Mesothelial cell of epicardium (in vitro differentiated cells): ENCODE results near the gene SERPINA5. TPM values are rescaled to one million over a fixed set of nuclear protein-coding genes. Genes with fewer than 3 reads are reported as not detected.

Source experiments
- DNase-seq, 2 experiments: peaks; one replicate each; pipeline ENCODE4 v3.0.0; 2021; ENCODE audit warnings: low spot score in 2 of 2; ENCODE audit not compliant: unreplicated experiment in 2 of 2
- H3K27ac Mint-ChIP-seq: 2 replicates; pipeline ENCODE4 v1.8.0; 2021; ENCODE audit warnings: mixed read lengths
- H3K27me3 Mint-ChIP-seq: 2 replicates; pipeline ENCODE4 v1.8.0; 2021; ENCODE audit warnings: low read depth, mixed read lengths
- H3K36me3 Mint-ChIP-seq: 2 replicates; pipeline ENCODE4 v1.8.0; 2021; ENCODE audit warnings: mixed read lengths
- H3K4me1 Mint-ChIP-seq: 2 replicates; pipeline ENCODE4 v1.8.0; 2021; ENCODE audit warnings: mixed read lengths
- H3K4me3 Mint-ChIP-seq: 2 replicates; pipeline ENCODE4 v1.8.0; 2021; ENCODE audit warnings: mild to moderate bottlenecking, moderate library complexity, mixed read lengths
- H3K9me3 Mint-ChIP-seq: 2 replicates; pipeline ENCODE4 v1.8.0; 2021; ENCODE audit warnings: mixed read lengths
- total RNA-seq: library from RNA; stranded (reverse); gene quantifications from 3 replicates; pipeline ENCODE4 v1.2.1, GENCODE V29; 2021
- TF ChIP-seq, protein P1 (sequence below): fragments of 200-600 bp; sonication (generic); IDR thresholded peaks from one replicate; pipeline ENCODE4 v1.5.0; 2021; ENCODE audit warnings: antibody characterized with exemption; ENCODE audit not compliant: unreplicated experiment

The SERPINA5 gene
- total RNA-seq, 1 donor from 2014 or later = 0.16 TPM

DNA sequence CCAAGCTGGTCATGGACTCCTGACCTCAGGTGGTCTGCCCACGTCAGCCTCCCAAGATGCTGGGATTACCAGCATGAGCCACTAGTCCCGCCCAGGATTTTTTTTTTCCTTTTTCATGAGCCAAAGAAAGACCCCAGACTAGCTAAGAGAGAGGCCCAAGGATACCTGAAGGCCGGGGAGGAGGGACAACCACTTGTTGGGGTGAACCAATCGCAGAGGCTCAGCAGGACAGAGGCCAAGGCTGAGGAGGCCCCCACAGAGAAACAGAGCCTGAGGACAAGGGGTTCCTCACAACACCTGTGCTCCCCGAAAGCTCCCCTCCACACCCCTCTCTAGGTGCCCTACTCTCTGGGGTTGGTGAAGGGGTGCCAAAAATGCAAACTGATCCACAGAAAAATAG lies 30.0 kb downstream of the SERPINA5 start:
- Mint-ChIP-seq H3K4me3 (no peak overlapping the region), H3K36me3 (no peaks in the 10 kb centered on the region), H3K9me3 (peaks cover 10% of the 10 kb centered on the region), H3K27me3 (peaks cover 3% of the 10 kb centered on the region), H3K4me1 (no peaks in the 10 kb centered on the region), H3K27ac (no peak overlapping the region)
- TF ChIP-seq, protein P1, sequence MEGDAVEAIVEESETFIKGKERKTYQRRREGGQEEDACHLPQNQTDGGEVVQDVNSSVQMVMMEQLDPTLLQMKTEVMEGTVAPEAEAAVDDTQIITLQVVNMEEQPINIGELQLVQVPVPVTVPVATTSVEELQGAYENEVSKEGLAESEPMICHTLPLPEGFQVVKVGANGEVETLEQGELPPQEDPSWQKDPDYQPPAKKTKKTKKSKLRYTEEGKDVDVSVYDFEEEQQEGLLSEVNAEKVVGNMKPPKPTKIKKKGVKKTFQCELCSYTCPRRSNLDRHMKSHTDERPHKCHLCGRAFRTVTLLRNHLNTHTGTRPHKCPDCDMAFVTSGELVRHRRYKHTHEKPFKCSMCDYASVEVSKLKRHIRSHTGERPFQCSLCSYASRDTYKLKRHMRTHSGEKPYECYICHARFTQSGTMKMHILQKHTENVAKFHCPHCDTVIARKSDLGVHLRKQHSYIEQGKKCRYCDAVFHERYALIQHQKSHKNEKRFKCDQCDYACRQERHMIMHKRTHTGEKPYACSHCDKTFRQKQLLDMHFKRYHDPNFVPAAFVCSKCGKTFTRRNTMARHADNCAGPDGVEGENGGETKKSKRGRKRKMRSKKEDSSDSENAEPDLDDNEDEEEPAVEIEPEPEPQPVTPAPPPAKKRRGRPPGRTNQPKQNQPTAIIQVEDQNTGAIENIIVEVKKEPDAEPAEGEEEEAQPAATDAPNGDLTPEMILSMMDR = no peak
- no peak for DNase-seq

DNA sequence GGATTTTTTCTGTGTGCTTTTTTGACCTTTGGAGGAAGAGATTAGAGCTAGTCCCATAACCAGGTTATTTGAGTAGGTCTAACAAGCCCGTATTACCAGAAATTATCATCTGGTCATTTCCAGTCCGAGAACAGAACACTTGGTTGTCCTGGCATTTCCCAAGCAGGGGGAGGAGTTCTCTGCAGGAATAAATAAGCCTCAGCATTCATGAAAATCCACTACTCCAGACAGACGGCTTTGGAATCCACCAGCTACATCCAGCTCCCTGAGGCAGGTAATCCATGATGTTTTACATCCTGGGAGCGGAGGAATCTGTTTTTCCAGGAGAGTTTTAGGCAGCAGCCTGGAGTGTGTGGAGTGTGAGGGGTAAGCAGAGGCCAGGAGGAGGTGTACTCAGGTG lies 30.9 kb downstream of the SERPINA5 start, which contains the start of gene SERPINA3:
Gene SERPINA3, plus strand, starts transcription at position 218 of the 400 bp plus-strand sequence. CDS start 2,051 bp downstream, outside the sequence.
- DNase-seq = no peak
- Mint-ChIP-seq H3K4me3 (no peak within 1 kb of the TSS), H3K27ac (no peak within 1 kb of the TSS), H3K9me3 (peaks cover 20% of the 10 kb centered on the region), H3K36me3 (peaks cover under 1% of the 10 kb centered on the region), H3K27me3 (peaks cover 3% of the 10 kb centered on the region), H3K4me1 (no peaks in the 10 kb centered on the region)
- TF ChIP-seq, protein P1 = no peak

DNA sequence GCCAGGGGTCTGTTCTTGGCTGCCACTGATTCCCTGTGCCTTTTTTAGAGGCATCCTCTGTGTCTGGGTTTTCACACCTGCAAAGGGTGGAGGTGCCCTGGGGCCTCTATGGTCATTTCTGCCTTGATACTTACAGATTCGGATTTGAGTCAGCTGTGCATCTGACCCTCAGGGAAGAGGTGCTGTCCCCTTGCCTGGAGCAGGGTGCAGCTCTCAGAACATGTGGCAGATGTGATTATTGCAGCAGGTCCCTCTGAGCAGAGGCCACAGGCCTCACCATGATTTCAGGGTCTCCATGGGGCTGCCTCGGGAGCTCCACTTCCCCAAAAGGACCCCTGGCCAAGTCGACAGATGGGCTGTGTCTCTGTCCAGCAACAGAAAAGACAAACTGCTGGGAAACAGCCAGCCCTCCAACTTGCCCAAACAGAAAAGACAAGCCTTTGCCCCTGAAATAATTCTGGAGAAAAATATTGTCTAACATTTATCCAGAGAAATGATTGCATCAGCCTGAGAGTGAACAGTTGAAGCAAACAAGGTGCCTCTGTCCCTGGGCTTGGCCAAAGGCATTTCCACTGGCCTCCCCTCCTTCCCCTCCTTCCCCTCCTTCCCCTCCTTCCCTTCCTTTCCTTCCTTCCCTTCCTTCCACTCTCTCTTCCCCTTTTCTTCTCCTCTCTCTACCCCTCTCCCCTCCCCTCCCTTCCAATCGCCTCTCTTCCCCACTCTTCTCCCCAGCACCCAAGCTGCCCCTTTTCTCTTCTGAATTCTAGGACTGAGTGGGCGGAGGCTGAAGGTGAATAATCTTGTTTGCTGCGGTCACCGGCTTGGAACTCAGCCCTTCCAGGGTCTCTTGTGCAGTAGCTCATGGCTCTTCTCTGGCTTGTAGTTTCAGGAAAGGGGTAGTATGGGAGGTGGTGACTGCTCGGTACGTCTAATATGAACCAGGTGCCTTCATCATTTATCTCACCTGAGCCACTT lies 31.6 kb downstream of the SERPINA5 start:
- Mint-ChIP-seq H3K27ac (no peak overlapping the region), H3K4me1 (no peaks in the 10 kb centered on the region), H3K9me3 (peaks cover 27% of the 10 kb centered on the region), H3K36me3 (peaks cover 3% of the 10 kb centered on the region), H3K27me3 (peaks cover 2% of the 10 kb centered on the region), H3K4me3 (no peak overlapping the region)
- TF ChIP-seq, protein P1 = no peak
- no peak for DNase-seq

DNA sequence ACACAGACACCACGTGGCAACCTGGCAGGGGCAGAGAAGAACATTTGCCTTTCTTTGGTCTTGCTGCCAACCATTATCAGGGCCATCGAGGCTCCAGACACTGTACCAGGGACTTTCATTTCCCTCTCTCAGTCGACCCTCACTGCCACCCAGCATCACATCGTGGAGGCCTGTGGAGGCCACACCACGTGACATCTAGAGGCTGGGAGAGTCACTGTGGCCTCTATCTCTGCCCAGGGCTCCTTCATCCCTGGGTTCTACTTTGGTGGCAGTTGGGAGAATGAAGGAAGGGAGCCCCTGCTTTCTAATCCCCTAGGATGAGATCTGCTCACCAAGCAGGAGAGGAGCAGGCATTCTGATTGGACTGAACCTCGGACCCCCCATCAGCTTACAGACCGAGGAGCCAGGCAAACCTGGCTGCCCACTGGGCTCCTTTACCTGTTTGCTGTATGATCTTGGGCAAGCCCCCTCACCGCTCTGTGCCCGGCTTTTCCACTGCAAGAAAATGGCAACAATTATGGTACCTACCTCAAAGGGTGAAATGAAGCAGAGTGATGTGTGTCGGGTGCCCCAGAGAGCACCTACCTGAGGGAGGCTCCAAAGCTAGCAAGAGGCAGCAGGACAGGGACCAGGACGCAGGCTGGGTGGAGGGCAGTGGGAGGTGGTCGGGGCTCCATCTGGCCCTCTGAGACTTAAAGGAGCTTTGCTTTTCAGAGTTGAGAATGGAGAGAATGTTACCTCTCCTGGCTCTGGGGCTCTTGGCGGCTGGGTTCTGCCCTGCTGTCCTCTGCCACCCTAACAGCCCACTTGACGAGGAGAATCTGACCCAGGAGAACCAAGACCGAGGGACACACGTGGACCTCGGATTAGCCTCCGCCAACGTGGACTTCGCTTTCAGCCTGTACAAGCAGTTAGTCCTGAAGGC lies 32.8 kb downstream of the SERPINA5 start:
- Mint-ChIP-seq H3K36me3 (peaks cover 8% of the 10 kb centered on the region), H3K27ac (no peak overlapping the region), H3K27me3 (peaks cover 1% of the 10 kb centered on the region), H3K4me1 (no peaks in the 10 kb centered on the region), H3K9me3 (peaks cover 35% of the 10 kb centered on the region), H3K4me3 (no peak overlapping the region)
- TF ChIP-seq, protein P1 = no peak
- DNase-seq = no peak

DNA sequence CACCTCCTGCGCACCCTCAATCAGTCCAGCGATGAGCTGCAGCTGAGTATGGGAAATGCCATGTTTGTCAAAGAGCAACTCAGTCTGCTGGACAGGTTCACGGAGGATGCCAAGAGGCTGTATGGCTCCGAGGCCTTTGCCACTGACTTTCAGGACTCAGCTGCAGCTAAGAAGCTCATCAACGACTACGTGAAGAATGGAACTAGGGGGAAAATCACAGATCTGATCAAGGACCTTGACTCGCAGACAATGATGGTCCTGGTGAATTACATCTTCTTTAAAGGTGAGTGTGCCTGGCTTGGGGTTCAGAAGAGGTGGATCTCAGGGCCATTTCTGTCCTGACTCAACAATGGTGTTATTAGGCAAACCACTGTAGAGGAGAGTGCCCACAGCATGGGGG lies 33.6 kb downstream of the SERPINA5 start:
- no peak for DNase-seq
- Mint-ChIP-seq H3K4me3 (no peak overlapping the region), H3K36me3 (peaks cover 9% of the 10 kb centered on the region), H3K4me1 (no peaks in the 10 kb centered on the region), H3K27me3 (peaks cover 1% of the 10 kb centered on the region), H3K27ac (no peak overlapping the region), H3K9me3 (peaks cover 38% of the 10 kb centered on the region)
- TF ChIP-seq, protein P1 = no peak
